Effector memory CD8-positive, alpha-beta T cell (primary cell): ENCODE data around the gene PCDHB12.

Source experiments
- ATAC-seq: fragments of 150-1000 bp; cut with Tn5 transposase; replicated peaks from 2 replicates; pipeline ENCODE4 v1.10.0; 2021; ENCODE audit warnings: mild to moderate bottlenecking, moderate library complexity
- DNase-seq, 3 experiments: peaks; one replicate each; pipeline ENCODE4 v3.0.0; 2021
- H3K27ac Mint-ChIP-seq, 2 donors: one replicate each; pipeline ENCODE4 v1.8.0; 2022; ENCODE audit warnings: mild to moderate bottlenecking in 2 of 2, mixed read lengths in 2 of 2, moderate library complexity in 2 of 2
- H3K27me3 Mint-ChIP-seq, 2 donors: one replicate each; pipeline ENCODE4 v1.8.0; 2022; ENCODE audit warnings: mixed read lengths in 2 of 2
- H3K36me3 Mint-ChIP-seq: one replicate; pipeline ENCODE4 v1.8.0; 2022; ENCODE audit warnings: mild to moderate bottlenecking, moderate library complexity, mixed read lengths; ENCODE audit not compliant: insufficient read depth
- H3K4me1 Mint-ChIP-seq, 2 donors: one replicate each; pipeline ENCODE4 v1.8.0; 2022; ENCODE audit warnings: low read depth in 2 of 2, mixed read lengths in 2 of 2
- H3K4me3 Mint-ChIP-seq, 2 donors: one replicate each; pipeline ENCODE4 v1.8.0; 2022; ENCODE audit warnings: mild to moderate bottlenecking in 2 of 2, mixed read lengths in 2 of 2, moderate library complexity in 2 of 2
- H3K9me3 Mint-ChIP-seq, 2 donors: one replicate each; pipeline ENCODE4 v1.8.0; 2022; ENCODE audit warnings: mixed read lengths in 2 of 2

PCDHB12 gene

DNA sequence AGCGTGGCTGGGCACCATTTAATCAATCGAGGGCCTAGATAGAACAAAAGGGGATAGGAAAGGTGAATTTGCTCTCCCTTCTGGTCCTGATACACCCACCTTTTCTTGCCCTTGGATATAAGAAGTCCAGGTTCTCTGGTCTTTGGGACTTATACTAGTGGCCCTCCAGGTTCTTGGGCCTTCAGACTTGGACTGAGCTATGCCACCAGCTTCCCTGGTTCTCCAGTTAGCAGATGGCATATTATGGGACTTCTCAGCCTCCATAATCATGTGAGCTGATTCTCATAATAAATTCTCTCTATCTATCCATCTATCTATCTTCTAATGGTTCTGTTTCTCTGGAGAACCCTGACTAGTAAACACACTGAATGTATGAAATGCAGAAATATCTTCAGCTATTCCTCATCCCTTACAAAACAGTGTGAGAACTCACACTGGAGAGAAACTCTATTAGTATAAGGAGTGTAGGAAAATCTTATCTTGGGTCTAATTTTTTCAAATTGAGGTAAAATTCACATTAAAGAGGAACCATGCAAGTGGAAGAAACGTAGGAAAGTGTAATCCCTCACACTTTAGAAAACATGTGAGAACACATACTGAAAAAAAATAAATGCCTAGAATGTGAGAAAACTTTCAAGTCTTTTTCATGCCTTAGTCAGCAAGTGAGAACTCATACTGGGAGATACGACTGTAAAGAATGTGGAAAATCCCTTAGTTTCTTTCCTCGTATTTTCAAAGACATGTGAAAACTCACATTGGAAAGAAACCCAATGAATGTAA is 52.1 kb downstream of the PCDHB12 start:
- Mint-ChIP-seq H3K9me3 (peaks cover 6 to 11% of the 10 kb centered on the region in 2 donors), H3K27me3 (no peaks in the 10 kb centered on the region), H3K4me3 (no peak overlapping the region), H3K36me3 (no peaks in the 10 kb centered on the region), H3K27ac (no peak overlapping the region), H3K4me1 (no peaks in the 10 kb centered on the region)
- DNase-seq (no peak), ATAC-seq (no peak)

DNA sequence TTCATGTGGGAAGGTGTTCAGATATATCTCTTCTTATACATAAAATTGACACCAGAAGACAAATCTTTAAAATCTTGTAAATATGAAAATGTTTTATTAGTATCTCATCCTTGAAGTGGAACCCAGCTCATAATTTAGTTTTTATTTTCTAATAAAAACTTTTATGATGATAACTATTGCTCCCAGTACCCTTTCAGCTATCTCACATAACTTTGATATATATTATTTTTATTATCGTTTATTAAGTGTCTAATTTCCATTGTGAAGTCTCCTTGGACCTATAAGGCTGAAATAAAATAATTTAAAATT is 52.7 kb downstream of the PCDHB12 start:
- Mint-ChIP-seq H3K27me3 (no peaks in the 10 kb centered on the region), H3K27ac (no peak overlapping the region), H3K36me3 (no peaks in the 10 kb centered on the region), H3K4me1 (no peaks in the 10 kb centered on the region), H3K9me3 (peaks cover 8 to 11% of the 10 kb centered on the region in 2 donors), H3K4me3 (no peak overlapping the region)
- no peak for DNase-seq
- ATAC-seq, result no peak
